Fibroblast of lung (primary cell): ENCODE results near the gene TCFL5. TPM values are rescaled to one million over a fixed set of nuclear protein-coding genes. Genes with fewer than 3 reads are reported as not detected.

Experiments used
- DNase-seq, 2 donors: peaks; one replicate each; pipeline versions ENCODE4 v3.0.0 to v3.0.0-alpha.2; 2010; ENCODE audit warnings: low read depth in 2 of 2
- H2AFZ ChIP-seq: 2 replicates; pipeline ENCODE4 v1.5.1; 2012; ENCODE audit warnings: low read length, control low read depth, inconsistent platforms
- H3K27ac ChIP-seq: 2 replicates; pipeline ENCODE4 v1.5.1; 2011; ENCODE audit warnings: low read length, control low read depth; ENCODE audit not compliant: insufficient read depth
- H3K27me3 ChIP-seq: 2 replicates; pipeline ENCODE4 v1.5.1; 2011; ENCODE audit warnings: mild to moderate bottlenecking, low read length; ENCODE audit not compliant: control insufficient read depth, insufficient read depth
- H3K36me3 ChIP-seq: 2 replicates; pipeline ENCODE4 v1.5.1; 2011; ENCODE audit warnings: low read length; ENCODE audit not compliant: control insufficient read depth, insufficient read depth
- H3K4me1 ChIP-seq: 2 replicates; pipeline ENCODE4 v1.5.1; 2011; ENCODE audit warnings: low read length; ENCODE audit not compliant: control insufficient read depth, insufficient read depth; ENCODE audit errors: extremely low read depth
- H3K4me2 ChIP-seq: 2 replicates; pipeline ENCODE4 v1.5.1; 2011; ENCODE audit warnings: low read length, control low read depth; ENCODE audit not compliant: insufficient read depth; ENCODE audit errors: extremely low read depth
- H3K4me3 ChIP-seq, 4 experiments: fragments of 200-600 bp in 1 of 4; sonication (generic) in 1 of 4; replicated peaks in 1 of 4; 2 replicates each; pipeline ENCODE4 v1.5.1; 2011 to 2016; ENCODE audit warnings: low read length in 4 of 4, low read depth in 3 of 4, mild to moderate bottlenecking in 3 of 4, control low read depth in 2 of 4, inconsistent platforms in 1 of 4, mixed read lengths in 1 of 4; ENCODE audit not compliant: insufficient read depth in 1 of 4; ENCODE audit errors: control extremely low read depth in 1 of 4
- H3K79me2 ChIP-seq: 2 replicates; pipeline ENCODE4 v1.5.1; 2012; ENCODE audit warnings: mild to moderate bottlenecking, low read length, inconsistent platforms; ENCODE audit not compliant: control insufficient read depth, insufficient read depth
- H3K9ac ChIP-seq: 2 replicates; pipeline ENCODE4 v1.5.1; 2011; ENCODE audit warnings: mild to moderate bottlenecking, low read length, control low read depth; ENCODE audit not compliant: insufficient read depth
- H3K9me3 ChIP-seq: 2 replicates; pipeline ENCODE4 v1.5.1; 2012; ENCODE audit warnings: low read depth, low read length; ENCODE audit not compliant: control insufficient read depth, insufficient read depth
- H4K20me1 ChIP-seq: 2 replicates; pipeline ENCODE4 v1.5.1; 2011; ENCODE audit warnings: low read length; ENCODE audit not compliant: control insufficient read depth, insufficient read depth; ENCODE audit errors: extremely low read depth
- CTCF ChIP-seq, 2 donors: IDR thresholded peaks in 1 of 2; conservative IDR thresholded peaks in 1 of 2; 1 replicate in 1 of 2; 2 replicates in 1 of 2; pipeline ENCODE4 v1.5.1; 2011 to 2012; ENCODE audit warnings: low read length in 2 of 2, control low read depth in 1 of 2, inconsistent platforms in 1 of 2, low read depth in 1 of 2, mild to moderate bottlenecking in 1 of 2
- EZH2 ChIP-seq: IDR thresholded peaks from 2 replicates; pipeline ENCODE4 v1.5.1; 2012; ENCODE audit warnings: low read length, control low read depth, mild to moderate bottlenecking; ENCODE audit errors: missing control alignments
- polyA plus RNA-seq, 2 donors: library from polyadenylated mRNA; depleted of rRNA in 1 of 2; stranded (reverse) in 1 of 2; unstranded in 1 of 2; fragments of >200 nt; gene quantifications; 2 replicates each; pipeline ENCODE4 v1.2.1, GENCODE V29; 2011 to 2012; ENCODE audit warnings: missing spikeins in 1 of 2
- total RNA-seq: library from RNA; depleted of rRNA; stranded (reverse); fragments of >200 nt; gene quantifications from 2 replicates; pipeline ENCODE4 v1.2.1, GENCODE V29; 2014

The TCFL5 gene
- total and polyA plus RNA-seq, 2 donors (not counting 1 experiment from before 2014, with no cell fraction given), result 9.8 to 13.7 TPM

GRCh38 chr20:62815066-62815991 is 46.3 kb downstream of the TCFL5 start:
- H3K9me3 ChIP-seq, result no peaks in the 10 kb centered on the region
- no peaks in the 10 kb centered on the region for H3K79me2 ChIP-seq
- no peak overlapping the region for H3K9ac ChIP-seq
- no peaks in the 10 kb centered on the region for H4K20me1 ChIP-seq
- TF ChIP-seq CTCF (conservative IDR thresholded peaks at IDR 0.05 in 1 of 2, IDR thresholded peaks at IDR 0.05 in 1 of 2; ENCODE audit: low read depth in 1 of 2, low read length in 2 of 2) (no peak), EZH2 (no peak)
- H3K4me2 ChIP-seq, result no peak overlapping the region
- H3K27ac ChIP-seq, result no peak overlapping the region
- peaks cover 9% of the 10 kb centered on the region for H3K27me3 ChIP-seq
- peaks cover 16% of the 10 kb centered on the region for H3K4me1 ChIP-seq
- peak in 1 of 2 donors; percentile 58 for DNase-seq
- no peak overlapping the region for H2AFZ ChIP-seq
- H3K4me3 ChIP-seq, result no peak overlapping the region
- H3K36me3 ChIP-seq, result peaks cover 15% of the 10 kb centered on the region

- Histone ChIP-seq H3K9ac (no peak overlapping the region), H3K36me3 (peaks cover 19% of the 10 kb centered on the region)
- TF ChIP-seq EZH2, result no peak
- TF ChIP-seq CTCF (conservative IDR thresholded peaks at IDR 0.05 in 1 of 2, IDR thresholded peaks at IDR 0.05 in 1 of 2; ENCODE audit: low read depth in 1 of 2, low read length in 2 of 2), result no peak
Measured at GRCh38 chr20:62814709-62815065, 46.9 kb downstream of the TCFL5 start.

GRCh38 chr20:62814060-62814708 is 47.4 kb downstream of the TCFL5 start:
- H3K4me1 ChIP-seq, result peaks cover 11% of the 10 kb centered on the region
- no peak for DNase-seq
- TF ChIP-seq EZH2 (no peak), CTCF (conservative IDR thresholded peaks at IDR 0.05 in 1 of 2, IDR thresholded peaks at IDR 0.05 in 1 of 2; ENCODE audit: low read depth in 1 of 2, low read length in 2 of 2) (no peak)
- peaks cover 24% of the 10 kb centered on the region for H3K36me3 ChIP-seq
- no peak overlapping the region for H3K9ac ChIP-seq
- no peak overlapping the region for H2AFZ ChIP-seq
- H3K4me2 ChIP-seq, result no peak overlapping the region
- no peaks in the 10 kb centered on the region for H4K20me1 ChIP-seq
- no peaks in the 10 kb centered on the region for H3K79me2 ChIP-seq
- peaks cover 9% of the 10 kb centered on the region for H3K27me3 ChIP-seq
- no peak overlapping the region for H3K4me3 ChIP-seq
- H3K27ac ChIP-seq, result no peak overlapping the region
- H3K9me3 ChIP-seq, result no peaks in the 10 kb centered on the region

More at GRCh38 chr20:62814709-62815065, 46.9 kb downstream of the TCFL5 start:
- Histone ChIP-seq H4K20me1 (no peaks in the 10 kb centered on the region), H3K4me3 (no peak overlapping the region), H3K27ac (no peak overlapping the region), H3K4me2 (no peak overlapping the region), H2AFZ (no peak overlapping the region), H3K4me1 (peaks cover 16% of the 10 kb centered on the region), H3K79me2 (no peaks in the 10 kb centered on the region), H3K9me3 (no peaks in the 10 kb centered on the region), H3K27me3 (peaks cover 9% of the 10 kb centered on the region)
- DNase-seq, result no peak
